SK-N-SH (cell line): ENCODE data around the gene SLC4A2. TPM values are rescaled to one million over a fixed set of nuclear protein-coding genes. Genes with fewer than 3 reads are reported as not detected.

Experiments
- CHD2 ChIP-seq: fragments of 150-350 bp; IDR thresholded peaks from 2 replicates; pipeline ENCODE4 v1.6.1; 2018; ENCODE audit warnings: low read length; ENCODE audit not compliant: partially characterized antibody
- EP300 ChIP-seq, 2 experiments: IDR thresholded peaks; 2 replicates each; pipeline versions ENCODE4 v1.4.0 to v1.6.1; 2012; ENCODE audit warnings: borderline replicate concordance in 1 of 2, low read depth in 1 of 2, low read length in 1 of 2
- FOXJ3 ChIP-seq: sonication (generic); formaldehyde crosslinking; IDR thresholded peaks from 2 replicates; pipeline ENCODE4 v1.5.1; 2020; ENCODE audit warnings: mild to moderate bottlenecking, missing genetic modification reagents
- FOXM1 ChIP-seq: IDR thresholded peaks from 2 replicates; pipeline ENCODE4 v1.4.0; 2012; ENCODE audit warnings: low read depth, mild to moderate bottlenecking
- GABPA ChIP-seq: IDR thresholded peaks from 2 replicates; pipeline ENCODE4 v1.4.0; 2012; ENCODE audit warnings: low read depth, mild to moderate bottlenecking
- MEF2A ChIP-seq: IDR thresholded peaks from 2 replicates; pipeline ENCODE4 v1.4.0; 2012; ENCODE audit warnings: low read depth, borderline replicate concordance
- MXI1 ChIP-seq: IDR thresholded peaks from 2 replicates; pipeline ENCODE4 v1.6.1; 2012; ENCODE audit warnings: mild to moderate bottlenecking, low read depth, low read length, improper control_type of control experiment
- NFIC ChIP-seq: IDR thresholded peaks from 2 replicates; pipeline ENCODE4 v1.4.0; 2012; ENCODE audit warnings: borderline replicate concordance
- NRF1 ChIP-seq: IDR thresholded peaks from 2 replicates; pipeline ENCODE4 v1.6.1; 2012; ENCODE audit warnings: low read depth, mild to moderate bottlenecking, low read length
- POLR2AphosphoS5 ChIP-seq: IDR thresholded peaks from 2 replicates; pipeline ENCODE4 v1.6.1; 2012; ENCODE audit warnings: low read depth, low read length
- SIN3A ChIP-seq: IDR thresholded peaks from 2 replicates; pipeline ENCODE4 v1.6.1; 2012; ENCODE audit warnings: low read depth, mild to moderate bottlenecking, low read length, moderate library complexity, borderline replicate concordance
- TAF1 ChIP-seq: IDR thresholded peaks from 2 replicates; pipeline ENCODE4 v1.6.1; 2012; ENCODE audit warnings: low read depth, mild to moderate bottlenecking, low read length, moderate library complexity, borderline replicate concordance
- TCF12 ChIP-seq: IDR thresholded peaks from 2 replicates; pipeline ENCODE4 v1.4.0; 2012
- polyA plus RNA-seq, 3 experiments: library from polyadenylated mRNA; depleted of rRNA; stranded (reverse); fragments of >200 nt; gene quantifications; 2 replicates each; pipeline ENCODE4 v1.2.3, GENCODE V29; 2012
- TF ChIP-seq, protein P1 (sequence below): IDR thresholded peaks from 2 replicates; pipeline ENCODE4 v1.4.0; 2012; ENCODE audit warnings: low read depth
- TF ChIP-seq, protein P2 (sequence below): fragments of 200-600 bp; sonication (generic); IDR thresholded peaks from 2 replicates; pipeline ENCODE4 v1.6.1; 2017; ENCODE audit warnings: antibody characterized with exemption, mild to moderate bottlenecking, moderate library complexity
- TF ChIP-seq, protein P3 (sequence below): IDR thresholded peaks from 2 replicates; pipeline ENCODE4 v1.4.0; 2012; ENCODE audit warnings: low read depth, borderline replicate concordance

Gene SLC4A2
- polyA plus RNA-seq, 1 of the 3 experiments (the other 2 are of a cell fraction): 167 TPM

- TF ChIP-seq TAF1: peak; percentile 31
- TF ChIP-seq NFIC: no peak; the same call in 1 of the 2 replicates
- TF ChIP-seq FOXM1: no peak
- TF ChIP-seq, protein P1, sequence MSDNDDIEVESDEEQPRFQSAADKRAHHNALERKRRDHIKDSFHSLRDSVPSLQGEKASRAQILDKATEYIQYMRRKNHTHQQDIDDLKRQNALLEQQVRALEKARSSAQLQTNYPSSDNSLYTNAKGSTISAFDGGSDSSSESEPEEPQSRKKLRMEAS: peak; percentile 79
- TF ChIP-seq SIN3A: no peak; the same call in 1 of the 2 replicates
- no peak for TF ChIP-seq POLR2AphosphoS5
- TF ChIP-seq EP300 (IDR thresholded peaks at IDR 0.05; ENCODE audit: borderline replicate concordance in 1 of 2, low read depth in 1 of 2, low read length in 1 of 2): no peak
- TF ChIP-seq GABPA: no peak
- TF ChIP-seq, protein P2, sequence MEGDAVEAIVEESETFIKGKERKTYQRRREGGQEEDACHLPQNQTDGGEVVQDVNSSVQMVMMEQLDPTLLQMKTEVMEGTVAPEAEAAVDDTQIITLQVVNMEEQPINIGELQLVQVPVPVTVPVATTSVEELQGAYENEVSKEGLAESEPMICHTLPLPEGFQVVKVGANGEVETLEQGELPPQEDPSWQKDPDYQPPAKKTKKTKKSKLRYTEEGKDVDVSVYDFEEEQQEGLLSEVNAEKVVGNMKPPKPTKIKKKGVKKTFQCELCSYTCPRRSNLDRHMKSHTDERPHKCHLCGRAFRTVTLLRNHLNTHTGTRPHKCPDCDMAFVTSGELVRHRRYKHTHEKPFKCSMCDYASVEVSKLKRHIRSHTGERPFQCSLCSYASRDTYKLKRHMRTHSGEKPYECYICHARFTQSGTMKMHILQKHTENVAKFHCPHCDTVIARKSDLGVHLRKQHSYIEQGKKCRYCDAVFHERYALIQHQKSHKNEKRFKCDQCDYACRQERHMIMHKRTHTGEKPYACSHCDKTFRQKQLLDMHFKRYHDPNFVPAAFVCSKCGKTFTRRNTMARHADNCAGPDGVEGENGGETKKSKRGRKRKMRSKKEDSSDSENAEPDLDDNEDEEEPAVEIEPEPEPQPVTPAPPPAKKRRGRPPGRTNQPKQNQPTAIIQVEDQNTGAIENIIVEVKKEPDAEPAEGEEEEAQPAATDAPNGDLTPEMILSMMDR: peak; percentile 56
- TF ChIP-seq MEF2A: no peak
- TF ChIP-seq, protein P3, sequence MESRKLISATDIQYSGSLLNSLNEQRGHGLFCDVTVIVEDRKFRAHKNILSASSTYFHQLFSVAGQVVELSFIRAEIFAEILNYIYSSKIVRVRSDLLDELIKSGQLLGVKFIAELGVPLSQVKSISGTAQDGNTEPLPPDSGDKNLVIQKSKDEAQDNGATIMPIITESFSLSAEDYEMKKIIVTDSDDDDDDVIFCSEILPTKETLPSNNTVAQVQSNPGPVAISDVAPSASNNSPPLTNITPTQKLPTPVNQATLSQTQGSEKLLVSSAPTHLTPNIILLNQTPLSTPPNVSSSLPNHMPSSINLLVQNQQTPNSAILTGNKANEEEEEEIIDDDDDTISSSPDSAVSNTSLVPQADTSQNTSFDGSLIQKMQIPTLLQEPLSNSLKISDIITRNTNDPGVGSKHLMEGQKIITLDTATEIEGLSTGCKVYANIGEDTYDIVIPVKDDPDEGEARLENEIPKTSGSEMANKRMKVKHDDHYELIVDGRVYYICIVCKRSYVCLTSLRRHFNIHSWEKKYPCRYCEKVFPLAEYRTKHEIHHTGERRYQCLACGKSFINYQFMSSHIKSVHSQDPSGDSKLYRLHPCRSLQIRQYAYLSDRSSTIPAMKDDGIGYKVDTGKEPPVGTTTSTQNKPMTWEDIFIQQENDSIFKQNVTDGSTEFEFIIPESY: no peak
- TF ChIP-seq NRF1: no peak
- TF ChIP-seq TCF12: no peak
- TF ChIP-seq CHD2: peak; percentile 64
- peak; percentile 70; the same call in 1 of the 2 replicates for TF ChIP-seq MXI1
- peak; percentile 37; the same call in 1 of the 2 replicates for TF ChIP-seq FOXJ3 (CRISPR knock-in tag)
Observed at GRCh38 chr7:151087245-151088018, 28.0 kb downstream of the SLC4A2 start (continued).
